ENCODE results near the gene USP4.

The USP4 gene

DNA sequence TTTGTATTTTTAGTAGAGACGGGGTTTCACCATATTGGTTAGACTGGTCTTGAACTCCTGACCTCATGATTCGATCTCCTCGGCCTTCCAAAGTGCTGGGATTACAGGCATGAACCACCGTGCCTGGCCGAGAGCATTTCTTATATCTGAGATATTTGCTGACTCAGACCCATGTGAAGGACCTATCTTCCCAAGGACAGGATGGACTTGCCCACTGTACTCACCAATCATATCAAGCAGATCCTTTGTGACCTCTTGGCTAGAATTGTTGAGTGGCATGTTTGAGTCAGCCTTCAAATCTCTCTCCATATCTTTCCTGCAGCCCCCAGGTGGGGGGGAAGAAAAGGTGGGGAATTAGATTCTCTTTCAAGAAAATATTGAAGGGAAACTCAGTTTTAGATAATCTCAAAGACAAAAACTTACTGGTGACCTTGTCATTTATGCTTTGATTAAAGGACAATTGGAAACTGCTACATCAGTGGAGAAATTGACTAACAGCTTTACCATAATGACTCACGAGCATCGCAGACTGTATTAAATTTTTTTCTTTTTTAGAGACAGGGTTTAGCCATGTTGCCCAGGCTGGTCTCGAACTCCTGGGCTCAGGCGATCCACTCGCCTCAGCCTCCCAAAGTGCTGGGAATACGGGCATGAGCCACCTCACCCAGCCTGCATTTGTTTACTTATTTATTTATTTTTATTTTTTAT lies 65.9 kb downstream of the USP4 start (continued):
- TF ChIP-seq, protein P1, sequence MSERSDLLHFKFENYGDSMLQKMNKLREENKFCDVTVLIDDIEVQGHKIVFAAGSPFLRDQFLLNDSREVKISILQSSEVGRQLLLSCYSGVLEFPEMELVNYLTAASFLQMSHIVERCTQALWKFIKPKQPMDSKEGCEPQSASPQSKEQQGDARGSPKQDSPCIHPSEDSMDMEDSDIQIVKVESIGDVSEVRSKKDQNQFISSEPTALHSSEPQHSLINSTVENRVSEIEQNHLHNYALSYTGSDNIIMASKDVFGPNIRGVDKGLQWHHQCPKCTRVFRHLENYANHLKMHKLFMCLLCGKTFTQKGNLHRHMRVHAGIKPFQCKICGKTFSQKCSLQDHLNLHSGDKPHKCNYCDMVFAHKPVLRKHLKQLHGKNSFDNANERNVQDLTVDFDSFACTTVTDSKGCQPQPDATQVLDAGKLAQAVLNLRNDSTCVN (tag by site-specific recombination; optimal IDR thresholded peaks at IDR 0.05) = no peak
- TF ChIP-seq PRDM1 (tag by site-specific recombination; IDR thresholded peaks at IDR 0.05) = no peak
- no peak for TF ChIP-seq MYNN (tag by site-specific recombination; IDR thresholded peaks at IDR 0.05; ENCODE audit: borderline replicate concordance)
- TF ChIP-seq ZNF10 (tag by site-specific recombination; IDR thresholded peaks at IDR 0.05) = no peak
- TF ChIP-seq ZNF660 (tag by site-specific recombination; IDR thresholded peaks at IDR 0.05) = no peak

DNA sequence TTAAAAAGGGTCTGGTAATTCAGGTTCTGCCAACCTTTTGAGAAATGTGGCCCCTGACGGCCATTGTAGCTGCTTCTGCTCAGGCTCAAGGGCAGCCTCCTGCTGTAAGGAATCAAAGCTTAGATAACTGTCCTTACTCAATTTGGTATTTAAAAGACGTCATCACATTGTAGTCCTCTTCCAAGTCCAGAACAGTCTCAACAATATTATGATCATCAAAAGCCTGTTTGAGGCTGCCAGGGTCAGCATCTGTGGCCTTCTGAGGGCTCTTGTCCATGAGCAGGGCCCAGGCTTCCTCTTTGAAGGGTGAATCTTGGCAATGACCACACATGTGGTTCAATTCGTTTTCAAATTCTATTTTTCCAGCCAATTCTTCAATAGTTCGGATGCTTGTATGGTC lies 68.8 kb downstream of the USP4 start:
- no peak for TF ChIP-seq ZNF837 (tag by site-specific recombination; IDR thresholded peaks at IDR 0.05)
- no peak for TF ChIP-seq ZIC2 (tag by site-specific recombination; IDR thresholded peaks at IDR 0.05)
- TF ChIP-seq ZNF785 (tag by site-specific recombination; IDR thresholded peaks at IDR 0.05) = no peak
- TF ChIP-seq MEIS1 (CRISPR knock-in tag; IDR thresholded peaks at IDR 0.05; ENCODE audit: borderline replicate concordance) = no peak
- TF ChIP-seq ZNF223 (tag by site-specific recombination; IDR thresholded peaks at IDR 0.05) = no peak
- TF ChIP-seq ZNF140 (tag by site-specific recombination; IDR thresholded peaks at IDR 0.05) = no peak
- no peak for TF ChIP-seq ZNF202 (tag by site-specific recombination; IDR thresholded peaks at IDR 0.05; ENCODE audit: borderline replicate concordance)
- TF ChIP-seq, protein P2, sequence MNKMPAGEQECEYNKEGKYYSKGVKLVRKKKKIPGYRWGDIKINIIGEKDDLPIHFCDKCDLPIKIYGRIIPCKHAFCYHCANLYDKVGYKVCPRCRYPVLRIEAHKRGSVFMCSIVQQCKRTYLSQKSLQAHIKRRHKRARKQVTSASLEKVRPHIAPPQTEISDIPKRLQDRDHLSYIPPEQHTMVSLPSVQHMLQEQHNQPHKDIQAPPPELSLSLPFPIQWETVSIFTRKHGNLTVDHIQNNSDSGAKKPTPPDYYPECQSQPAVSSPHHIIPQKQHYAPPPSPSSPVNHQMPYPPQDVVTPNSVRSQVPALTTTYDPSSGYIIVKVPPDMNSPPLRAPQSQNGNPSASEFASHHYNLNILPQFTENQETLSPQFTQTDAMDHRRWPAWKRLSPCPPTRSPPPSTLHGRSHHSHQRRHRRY (tag by site-specific recombination; IDR thresholded peaks at IDR 0.05) = no peak
- TF ChIP-seq ZNF221 (tag by site-specific recombination; IDR thresholded peaks at IDR 0.05; ENCODE audit: borderline replicate concordance) = no peak
- TF ChIP-seq ZNF624 (tag by site-specific recombination; IDR thresholded peaks at IDR 0.05) = no peak
- TF ChIP-seq ZNF777 (tag by site-specific recombination; IDR thresholded peaks at IDR 0.05; ENCODE audit: borderline replicate concordance) = no peak
- no peak for TF ChIP-seq ZNF24 (tag by site-specific recombination; IDR thresholded peaks at IDR 0.05)
- TF ChIP-seq FEZF1 (tag by site-specific recombination; IDR thresholded peaks at IDR 0.05) = no peak
- TF ChIP-seq, protein P3, sequence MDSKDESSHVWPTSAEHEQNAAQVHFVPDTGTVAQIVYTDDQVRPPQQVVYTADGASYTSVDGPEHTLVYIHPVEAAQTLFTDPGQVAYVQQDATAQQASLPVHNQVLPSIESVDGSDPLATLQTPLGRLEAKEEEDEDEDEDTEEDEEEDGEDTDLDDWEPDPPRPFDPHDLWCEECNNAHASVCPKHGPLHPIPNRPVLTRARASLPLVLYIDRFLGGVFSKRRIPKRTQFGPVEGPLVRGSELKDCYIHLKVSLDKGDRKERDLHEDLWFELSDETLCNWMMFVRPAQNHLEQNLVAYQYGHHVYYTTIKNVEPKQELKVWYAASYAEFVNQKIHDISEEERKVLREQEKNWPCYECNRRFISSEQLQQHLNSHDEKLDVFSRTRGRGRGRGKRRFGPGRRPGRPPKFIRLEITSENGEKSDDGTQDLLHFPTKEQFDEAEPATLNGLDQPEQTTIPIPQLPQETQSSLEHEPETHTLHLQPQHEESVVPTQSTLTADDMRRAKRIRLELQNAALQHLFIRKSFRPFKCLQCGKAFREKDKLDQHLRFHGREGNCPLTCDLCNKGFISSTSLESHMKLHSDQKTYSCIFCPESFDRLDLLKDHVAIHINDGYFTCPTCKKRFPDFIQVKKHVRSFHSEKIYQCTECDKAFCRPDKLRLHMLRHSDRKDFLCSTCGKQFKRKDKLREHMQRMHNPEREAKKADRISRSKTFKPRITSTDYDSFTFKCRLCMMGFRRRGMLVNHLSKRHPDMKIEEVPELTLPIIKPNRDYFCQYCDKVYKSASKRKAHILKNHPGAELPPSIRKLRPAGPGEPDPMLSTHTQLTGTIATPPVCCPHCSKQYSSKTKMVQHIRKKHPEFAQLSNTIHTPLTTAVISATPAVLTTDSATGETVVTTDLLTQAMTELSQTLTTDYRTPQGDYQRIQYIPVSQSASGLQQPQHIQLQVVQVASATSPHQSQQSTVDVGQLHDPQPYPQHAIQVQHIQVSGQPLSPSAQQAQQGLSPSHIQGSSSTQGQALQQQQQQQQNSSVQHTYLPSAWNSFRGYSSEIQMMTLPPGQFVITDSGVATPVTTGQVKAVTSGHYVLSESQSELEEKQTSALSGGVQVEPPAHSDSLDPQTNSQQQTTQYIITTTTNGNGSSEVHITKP (tag by site-specific recombination; IDR thresholded peaks at IDR 0.05) = no peak
- TF ChIP-seq, protein P4, sequence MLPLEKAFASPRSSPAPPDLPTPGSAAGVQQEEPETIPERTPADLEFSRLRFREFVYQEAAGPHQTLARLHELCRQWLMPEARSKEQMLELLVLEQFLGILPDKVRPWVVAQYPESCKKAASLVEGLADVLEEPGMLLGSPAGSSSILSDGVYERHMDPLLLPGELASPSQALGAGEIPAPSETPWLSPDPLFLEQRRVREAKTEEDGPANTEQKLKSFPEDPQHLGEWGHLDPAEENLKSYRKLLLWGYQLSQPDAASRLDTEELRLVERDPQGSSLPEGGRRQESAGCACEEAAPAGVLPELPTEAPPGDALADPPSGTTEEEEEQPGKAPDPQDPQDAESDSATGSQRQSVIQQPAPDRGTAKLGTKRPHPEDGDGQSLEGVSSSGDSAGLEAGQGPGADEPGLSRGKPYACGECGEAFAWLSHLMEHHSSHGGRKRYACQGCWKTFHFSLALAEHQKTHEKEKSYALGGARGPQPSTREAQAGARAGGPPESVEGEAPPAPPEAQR (tag by site-specific recombination; IDR thresholded peaks at IDR 0.05) = no peak
- Histone ChIP-seq H3K4me3 (ENCODE audit: low read depth, low read length) (no peak overlapping the region), H3K36me3 (ENCODE audit: control insufficient read depth in 2 of 2, insufficient read depth in 1 of 2, low read length in 2 of 2) (peaks cover 0 to 26% of the 10 kb centered on the region in 2 experiments; a peak in 2 of 3 replicates), H3K9me3 (ENCODE audit: control insufficient read depth, insufficient read depth, low read depth, low read length) (no peaks in the 10 kb centered on the region), H3K27ac (ENCODE audit: extremely low read depth, low read depth, low read length) (no peak overlapping the region), H3K4me1 (ENCODE audit: control insufficient read depth, insufficient read depth, low read length) (no peaks in the 10 kb centered on the region)
- ChIA-PET CTCF (interaction anchor here (0.6 kb wide), 1 partner anchor 249 kb away, joined by 3 read pairs; the partner anchor contains the start of gene NDUFAF3), POLR2A (no interaction called here)
